ENCODE measurements around the gene GAS2.

- no peak for TF ChIP-seq EZH2 (optimal IDR thresholded peaks at IDR 0.05; ENCODE audit: low read depth, low read length)
- no peak for TF ChIP-seq CTCF (IDR thresholded peaks at IDR 0.05; ENCODE audit: low read length)
Measured at GRCh38 chr11:22627421-22627820, 39.0 kb upstream of the GAS2 start.
